OCI-LY7 (cell line): Measurements from ENCODE around the gene COL9A3. TPM values are rescaled to one million over a fixed set of nuclear protein-coding genes. Genes with fewer than 3 reads are reported as not detected.

Source experiments
- BruUV-seq: library from RNA; stranded (reverse); fragments of 400-500 nt; replicated peaks from 2 replicates; lab custom pipeline; 2021; lab: Mats Ljungman, UMichigan
- CTCF ChIA-PET: fragments of 300-600 bp; sonication (Branson Sonifier 250); formaldehyde crosslinking; loops from one replicate; lab custom pipeline; 2022; ENCODE audit warnings: antibody characterized with exemption; ENCODE audit not compliant: unreplicated experiment; lab: Charles Lee
- POLR2A ChIA-PET: fragments of 300-600 bp; sonication (Branson Sonifier 250); formaldehyde crosslinking; loops from one replicate; lab custom pipeline; 2022; ENCODE audit warnings: antibody characterized with exemption; lab: Charles Lee
- DNase-seq: peaks from one replicate; pipeline ENCODE4 v3.0.0-alpha.2; 2015; ENCODE audit warnings: low spot score
- H2AFZ ChIP-seq: fragments of 200-600 bp; sonication (generic), shearing (Covaris generic); 2 replicates; pipeline ENCODE4 v1.6.1; 2014; ENCODE audit warnings: mild to moderate bottlenecking, antibody characterized with exemption, low read length, moderate library complexity
- H3K27ac ChIP-seq: fragments of 200-600 bp; sonication (generic); 2 replicates; pipeline ENCODE4 v1.5.1; 2014; ENCODE audit warnings: mixed run types, low read depth, mild to moderate bottlenecking, moderate library complexity, low read length, inconsistent platforms; ENCODE audit not compliant: poor library complexity, severe bottlenecking
- H3K36me3 ChIP-seq: fragments of 200-600 bp; sonication (generic); 2 replicates; pipeline ENCODE4 v1.6.1; 2014; ENCODE audit warnings: mild to moderate bottlenecking, antibody characterized with exemption, low read length, moderate library complexity, mixed read lengths; ENCODE audit not compliant: insufficient read depth
- H3K4me1 ChIP-seq: fragments of 200-600 bp; sonication (generic); 2 replicates; pipeline ENCODE4 v1.5.1; 2014; ENCODE audit warnings: mild to moderate bottlenecking, low read length; ENCODE audit not compliant: insufficient read depth, poor library complexity, severe bottlenecking
- H3K4me2 ChIP-seq: fragments of 200-600 bp; sonication (generic); 2 replicates; pipeline ENCODE4 v1.6.1; 2014; ENCODE audit warnings: mild to moderate bottlenecking, low read length
- H3K4me3 ChIP-seq: fragments of 200-600 bp; sonication (generic); 2 replicates; pipeline ENCODE4 v1.5.1; 2014; ENCODE audit warnings: mild to moderate bottlenecking, low read depth, low read length; ENCODE audit not compliant: poor library complexity, severe bottlenecking
- H3K79me2 ChIP-seq: fragments of 200-600 bp; sonication (generic); 2 replicates; pipeline ENCODE4 v1.6.1; 2016; ENCODE audit warnings: low read depth, mild to moderate bottlenecking, low read length, moderate library complexity, mixed read lengths; ENCODE audit not compliant: insufficient read depth
- H3K9me2 ChIP-seq: fragments of 200-600 bp; sonication (generic); 2 replicates; pipeline ENCODE4 v1.6.1; 2016; ENCODE audit warnings: mild to moderate bottlenecking, low read length, mixed read lengths; ENCODE audit not compliant: insufficient read depth
- H3K9me3 ChIP-seq: fragments of 200-600 bp; sonication (generic); 2 replicates; pipeline ENCODE4 v1.6.1; 2014; ENCODE audit warnings: mild to moderate bottlenecking, mixed run types, low read length, mixed read lengths
- H4K20me1 ChIP-seq: fragments of 200-600 bp; sonication (generic); 2 replicates; pipeline ENCODE4 v1.6.1; 2014; ENCODE audit warnings: mild to moderate bottlenecking, antibody characterized with exemption, low read length, moderate library complexity, mixed read lengths; ENCODE audit not compliant: insufficient read depth
- EZH2phosphoT487 ChIP-seq: fragments of 200-600 bp; sonication (generic); IDR thresholded peaks from 2 replicates; pipeline ENCODE4 v1.6.1; 2018; ENCODE audit warnings: low read depth, borderline replicate concordance, mild to moderate bottlenecking, mixed run types, antibody characterized with exemption, low read length, moderate library complexity, mixed read lengths
- intact Hi-C: fragments of 100-400 bp; cut with micrococcal nuclease; formaldehyde crosslinking; loops from one replicate; pipeline ENCODE4 v1.10.0; 2022; ENCODE audit not compliant: unreplicated experiment
- total RNA-seq, 2 experiments: library from RNA; depleted of rRNA in 1 of 2; stranded (reverse); fragments of >200 nt in 1 of 2; shearing (Covaris generic) in 1 of 2; gene quantifications; 2 replicates each; pipeline ENCODE4 v1.2.3, GENCODE V29; 2014 to 2022
- TF ChIP-seq, protein P1 (sequence below): fragments of 200-600 bp; sonication (generic); conservative IDR thresholded peaks from 2 replicates; pipeline ENCODE4 v1.5.1; 2014; ENCODE audit warnings: mild to moderate bottlenecking, antibody characterized with exemption, low read length, moderate library complexity, mixed read lengths

COL9A3 gene
- total RNA-seq, 2 experiments from 2014 or later: 1.7 to 5.2 TPM

DNA sequence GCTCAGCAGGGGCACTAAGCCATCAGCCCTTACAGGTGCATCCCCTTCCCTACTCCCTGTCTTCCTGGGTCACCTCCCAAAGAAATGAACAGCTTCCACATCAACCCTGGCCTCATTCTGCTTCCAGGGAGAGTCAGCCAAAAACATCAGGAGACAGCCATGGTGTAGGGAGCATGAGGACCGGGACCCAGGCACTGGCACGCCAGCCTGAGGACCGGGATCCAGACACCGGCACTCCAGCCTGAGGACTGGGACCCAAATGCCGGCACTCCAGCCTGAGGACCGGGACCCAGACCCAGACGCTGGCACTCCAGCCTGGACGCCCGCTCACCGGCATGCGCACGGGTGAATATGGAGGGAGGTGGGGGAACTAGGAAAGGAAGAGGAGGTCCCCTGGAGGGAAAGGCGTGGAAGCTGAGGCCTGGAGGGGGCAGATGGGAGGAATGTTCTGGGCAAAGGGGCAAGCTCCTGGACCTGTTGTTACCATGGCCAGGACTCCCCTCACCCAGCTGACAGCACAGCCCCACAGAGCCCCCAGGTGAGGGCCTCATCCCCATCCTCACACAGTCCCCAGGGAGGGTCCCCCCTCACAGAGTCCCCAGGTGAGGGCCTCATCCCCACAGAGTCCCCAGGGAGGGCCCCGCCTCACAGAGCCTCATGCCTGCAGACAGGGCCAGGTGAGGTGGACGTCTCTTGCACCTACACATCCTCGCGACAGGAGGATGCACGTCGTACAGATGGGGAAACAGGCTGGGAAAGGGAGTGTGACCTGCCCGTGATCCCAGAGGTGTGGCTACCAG is 46.5 kb upstream of the COL9A3 start:
- H2AFZ ChIP-seq: no peak overlapping the region
- DNase-seq: no peak
- POLR2A ChIA-PET: interaction anchor here (0.6 kb wide), 1 partner anchor 51 kb away, joined by 5 read pairs; no protein-coding TSS in a partner anchor
- no peak overlapping the region for H3K4me3 ChIP-seq
- CTCF ChIA-PET: no interaction called here
- H3K79me2 ChIP-seq: no peaks in the 10 kb centered on the region
- H4K20me1 ChIP-seq: no peaks in the 10 kb centered on the region
- H3K4me1 ChIP-seq: peaks cover 29% of the 10 kb centered on the region
- H3K9me3 ChIP-seq: no peaks in the 10 kb centered on the region
- H3K4me2 ChIP-seq: no peak overlapping the region
- H3K9me2 ChIP-seq: no peaks in the 10 kb centered on the region
- TF ChIP-seq, protein P1, sequence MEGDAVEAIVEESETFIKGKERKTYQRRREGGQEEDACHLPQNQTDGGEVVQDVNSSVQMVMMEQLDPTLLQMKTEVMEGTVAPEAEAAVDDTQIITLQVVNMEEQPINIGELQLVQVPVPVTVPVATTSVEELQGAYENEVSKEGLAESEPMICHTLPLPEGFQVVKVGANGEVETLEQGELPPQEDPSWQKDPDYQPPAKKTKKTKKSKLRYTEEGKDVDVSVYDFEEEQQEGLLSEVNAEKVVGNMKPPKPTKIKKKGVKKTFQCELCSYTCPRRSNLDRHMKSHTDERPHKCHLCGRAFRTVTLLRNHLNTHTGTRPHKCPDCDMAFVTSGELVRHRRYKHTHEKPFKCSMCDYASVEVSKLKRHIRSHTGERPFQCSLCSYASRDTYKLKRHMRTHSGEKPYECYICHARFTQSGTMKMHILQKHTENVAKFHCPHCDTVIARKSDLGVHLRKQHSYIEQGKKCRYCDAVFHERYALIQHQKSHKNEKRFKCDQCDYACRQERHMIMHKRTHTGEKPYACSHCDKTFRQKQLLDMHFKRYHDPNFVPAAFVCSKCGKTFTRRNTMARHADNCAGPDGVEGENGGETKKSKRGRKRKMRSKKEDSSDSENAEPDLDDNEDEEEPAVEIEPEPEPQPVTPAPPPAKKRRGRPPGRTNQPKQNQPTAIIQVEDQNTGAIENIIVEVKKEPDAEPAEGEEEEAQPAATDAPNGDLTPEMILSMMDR: no peak
- no peak for TF ChIP-seq EZH2phosphoT487
- no TSS peak for BruUV-seq
- intact Hi-C loops: no loop called here
- H3K36me3 ChIP-seq: no peaks in the 10 kb centered on the region
- H3K27ac ChIP-seq: no peak overlapping the region

DNA sequence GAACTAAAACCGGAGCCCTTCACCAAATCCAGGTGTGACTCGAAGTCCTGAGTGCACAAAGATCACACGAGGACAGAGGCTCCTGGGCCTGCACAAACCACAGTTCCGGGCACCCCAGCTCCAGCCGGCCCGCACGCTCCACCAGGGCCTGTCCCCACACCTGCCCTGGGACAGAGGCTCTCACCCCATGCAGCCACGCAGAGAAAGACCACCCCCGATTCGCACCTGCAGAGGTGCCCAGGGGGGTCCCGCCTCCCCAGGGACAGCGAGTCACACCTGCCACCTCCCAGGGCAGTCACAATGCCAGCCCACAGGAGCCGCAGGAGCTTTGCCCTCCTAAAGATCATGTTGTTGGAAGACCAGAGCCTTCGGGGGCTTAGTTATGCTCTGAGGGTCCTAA is 45.9 kb upstream of the COL9A3 start:
- ChIA-PET CTCF (no interaction called here), POLR2A (interaction anchor here (0.6 kb wide), 1 partner anchor 52 kb away, joined by 5 read pairs; no protein-coding TSS in a partner anchor)
- H3K9me3 ChIP-seq: no peaks in the 10 kb centered on the region
- peaks cover 31% of the 10 kb centered on the region for H3K4me1 ChIP-seq
- H3K27ac ChIP-seq: no peak overlapping the region
- intact Hi-C loops: no loop called here
- no peaks in the 10 kb centered on the region for H4K20me1 ChIP-seq
- no peaks in the 10 kb centered on the region for H3K36me3 ChIP-seq
- no peak for DNase-seq
- no peak overlapping the region for H2AFZ ChIP-seq
- no peaks in the 10 kb centered on the region for H3K9me2 ChIP-seq
- no peaks in the 10 kb centered on the region for H3K79me2 ChIP-seq
- TF ChIP-seq, protein P1: no peak
- TF ChIP-seq EZH2phosphoT487: no peak
- no peak overlapping the region for H3K4me3 ChIP-seq
- BruUV-seq: no TSS peak
- H3K4me2 ChIP-seq: no peak overlapping the region
